HL-60 (cell line): ENCODE results near the gene PSTPIP1.

Experiments
- DNase-seq, 2 experiments: peaks; one replicate each; pipeline ENCODE4 v3.0.0-alpha.2; 2010 to 2020; ENCODE audit warnings: low read depth in 1 of 2, low spot score in 1 of 2
- H3K27ac ChIP-seq: fragments of 250-450 bp; sonication (Bioruptor Pico); replicated peaks from 2 replicates; pipeline ENCODE4 v1.5.1; 2020; ENCODE audit warnings: mild to moderate bottlenecking, moderate library complexity
- H3K27me3 ChIP-seq: fragments of 250-450 bp; sonication (Bioruptor Pico); 2 replicates; pipeline ENCODE4 v1.5.1; 2021; ENCODE audit warnings: mild to moderate bottlenecking, moderate library complexity; ENCODE audit not compliant: insufficient read depth, poor library complexity, severe bottlenecking
- H3K4me3 ChIP-seq: replicated peaks from 2 replicates; pipeline ENCODE4 v1.5.1; 2011; ENCODE audit warnings: mild to moderate bottlenecking, control low read depth, low read length; ENCODE audit not compliant: insufficient read depth
- CTCF ChIP-seq: IDR thresholded peaks from one replicate; pipeline ENCODE4 v1.5.1; 2011; ENCODE audit warnings: low read length, control low read depth, inconsistent platforms; ENCODE audit not compliant: insufficient read depth
- GABPA ChIP-seq: IDR thresholded peaks from 2 replicates; pipeline ENCODE4 v1.6.1; 2012; ENCODE audit warnings: low read depth
- POLR2AphosphoS5 ChIP-seq: IDR thresholded peaks from 2 replicates; pipeline ENCODE4 v1.6.1; 2012; ENCODE audit warnings: low read depth
- SPI1 ChIP-seq: IDR thresholded peaks from 2 replicates; pipeline ENCODE4 v1.6.1; 2012; ENCODE audit warnings: low read depth, mild to moderate bottlenecking, borderline replicate concordance
- TF ChIP-seq, protein P1 (sequence below): IDR thresholded peaks from 2 replicates; pipeline ENCODE4 v1.6.1; 2012; ENCODE audit warnings: low read depth; ENCODE audit not compliant: insufficient replicate concordance

PSTPIP1 gene

GRCh38 chr15:77068633-77069032 lies 73.7 kb downstream of the PSTPIP1 start:
- H3K27ac ChIP-seq, result no peak overlapping the region
- H3K27me3 ChIP-seq, result no peaks in the 10 kb centered on the region
- no peak overlapping the region for H3K4me3 ChIP-seq
- TF ChIP-seq POLR2AphosphoS5, result no peak
- no peak for TF ChIP-seq GABPA
- no peak for TF ChIP-seq CTCF
- TF ChIP-seq, protein P1, sequence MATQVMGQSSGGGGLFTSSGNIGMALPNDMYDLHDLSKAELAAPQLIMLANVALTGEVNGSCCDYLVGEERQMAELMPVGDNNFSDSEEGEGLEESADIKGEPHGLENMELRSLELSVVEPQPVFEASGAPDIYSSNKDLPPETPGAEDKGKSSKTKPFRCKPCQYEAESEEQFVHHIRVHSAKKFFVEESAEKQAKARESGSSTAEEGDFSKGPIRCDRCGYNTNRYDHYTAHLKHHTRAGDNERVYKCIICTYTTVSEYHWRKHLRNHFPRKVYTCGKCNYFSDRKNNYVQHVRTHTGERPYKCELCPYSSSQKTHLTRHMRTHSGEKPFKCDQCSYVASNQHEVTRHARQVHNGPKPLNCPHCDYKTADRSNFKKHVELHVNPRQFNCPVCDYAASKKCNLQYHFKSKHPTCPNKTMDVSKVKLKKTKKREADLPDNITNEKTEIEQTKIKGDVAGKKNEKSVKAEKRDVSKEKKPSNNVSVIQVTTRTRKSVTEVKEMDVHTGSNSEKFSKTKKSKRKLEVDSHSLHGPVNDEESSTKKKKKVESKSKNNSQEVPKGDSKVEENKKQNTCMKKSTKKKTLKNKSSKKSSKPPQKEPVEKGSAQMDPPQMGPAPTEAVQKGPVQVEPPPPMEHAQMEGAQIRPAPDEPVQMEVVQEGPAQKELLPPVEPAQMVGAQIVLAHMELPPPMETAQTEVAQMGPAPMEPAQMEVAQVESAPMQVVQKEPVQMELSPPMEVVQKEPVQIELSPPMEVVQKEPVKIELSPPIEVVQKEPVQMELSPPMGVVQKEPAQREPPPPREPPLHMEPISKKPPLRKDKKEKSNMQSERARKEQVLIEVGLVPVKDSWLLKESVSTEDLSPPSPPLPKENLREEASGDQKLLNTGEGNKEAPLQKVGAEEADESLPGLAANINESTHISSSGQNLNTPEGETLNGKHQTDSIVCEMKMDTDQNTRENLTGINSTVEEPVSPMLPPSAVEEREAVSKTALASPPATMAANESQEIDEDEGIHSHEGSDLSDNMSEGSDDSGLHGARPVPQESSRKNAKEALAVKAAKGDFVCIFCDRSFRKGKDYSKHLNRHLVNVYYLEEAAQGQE, result no peak
- no peak for TF ChIP-seq SPI1
- no peak for DNase-seq

DNA sequence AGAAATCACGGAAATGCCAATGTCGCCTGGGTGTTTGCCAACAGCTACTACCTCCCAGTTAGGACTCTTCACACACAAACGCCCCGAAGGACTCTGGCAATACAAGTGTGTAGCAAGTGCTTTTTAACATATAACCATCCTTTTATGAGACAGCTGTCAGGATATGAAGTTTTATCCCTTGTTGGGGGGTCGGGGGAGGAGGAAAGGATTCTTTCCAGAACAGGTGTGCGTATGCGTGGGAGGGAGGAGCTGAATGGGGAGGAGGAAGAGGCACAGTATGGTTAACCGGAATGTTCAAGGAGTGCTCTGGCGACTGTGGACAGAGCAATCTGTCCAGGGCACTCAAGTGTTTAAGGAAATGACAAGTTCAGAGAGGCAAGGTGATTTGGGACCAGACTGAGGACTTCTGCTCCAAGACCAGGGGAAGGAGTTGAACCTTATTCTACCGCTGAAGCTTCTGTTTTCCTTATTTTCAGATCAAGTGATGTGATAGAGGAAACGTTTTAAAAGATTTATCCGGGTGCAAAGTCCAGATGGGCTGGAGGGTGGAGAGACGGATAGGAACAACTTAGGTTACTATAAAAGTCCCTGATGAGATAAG lies 74.7 kb downstream of the PSTPIP1 start:
- TF ChIP-seq SPI1 (no peak), POLR2AphosphoS5 (no peak)
- Histone ChIP-seq H3K4me3 (peak overlapping the region; percentile 69), H3K27ac (no peak overlapping the region), H3K27me3 (no peaks in the 10 kb centered on the region)
- no peak for DNase-seq

GRCh38 chr15:77070180-77070494 lies 75.2 kb downstream of the PSTPIP1 start:
- Histone ChIP-seq H3K4me3 (peak overlapping the region; percentile 69), H3K27ac (peak overlapping the region; percentile 71), H3K27me3 (no peaks in the 10 kb centered on the region)
- no peak for DNase-seq
- TF ChIP-seq, protein P1, result no peak
- no peak for TF ChIP-seq POLR2AphosphoS5
- TF ChIP-seq SPI1, result no peak
- no peak for TF ChIP-seq GABPA
- TF ChIP-seq CTCF, result no peak

GRCh38 chr15:77070495-77071304 lies 75.8 kb downstream of the PSTPIP1 start, which contains the start of gene TSPAN3:
TSS of gene TSPAN3 (minus strand) at chr15:77071109. CDS start at chr15:77070954, 155 bp downstream.
- Histone ChIP-seq H3K4me3 (peak within 1 kb of the TSS; percentile 69), H3K27me3 (no peaks in the 10 kb centered on the region), H3K27ac (peak within 1 kb of the TSS; percentile 71)
- TF ChIP-seq POLR2AphosphoS5, result peak; percentile 43; the same call in 1 of the 2 replicates
- TF ChIP-seq GABPA, result no peak
- peak; percentile 81 to 92 for DNase-seq
